WTC11 (cell line): ENCODE results near the gene SF3B4. TPM values are rescaled to one million over a fixed set of nuclear protein-coding genes. Genes with fewer than 3 reads are reported as not detected.
A peak's percentile ranks its signal among the peaks of the same experiment; 100 is the strongest.

Experiments used
- CREM ChIP-seq: sonication (generic); formaldehyde crosslinking; IDR thresholded peaks from 2 replicates; pipeline ENCODE4 v1.8.1; 2022; ENCODE audit warnings: mild to moderate bottlenecking, missing genetic modification reagents, moderate library complexity
- EMX1 ChIP-seq: fragments of 250-450 bp; sonication (Bioruptor Pico); IDR thresholded peaks from 2 replicates; pipeline ENCODE4 v1.8.0; 2021; ENCODE audit warnings: mild to moderate bottlenecking
- ESRRA ChIP-seq: sonication (generic); formaldehyde crosslinking; IDR thresholded peaks from 2 replicates; pipeline ENCODE4 v1.8.1; 2022; ENCODE audit warnings: mild to moderate bottlenecking, missing genetic modification reagents, borderline replicate concordance
- FOXJ3 ChIP-seq: sonication (generic); formaldehyde crosslinking; IDR thresholded peaks from 2 replicates; pipeline ENCODE4 v1.9.0; 2021; ENCODE audit warnings: missing genetic modification reagents, mild to moderate bottlenecking, borderline replicate concordance
- GABPB1 ChIP-seq: sonication (generic); formaldehyde crosslinking; IDR thresholded peaks from 2 replicates; pipeline ENCODE4 v1.8.1; 2023; ENCODE audit warnings: mild to moderate bottlenecking, missing genetic modification reagents
- HMGA2 ChIP-seq: fragments of 250-450 bp; sonication (Bioruptor Pico); IDR thresholded peaks from 2 replicates; pipeline ENCODE4 v1.4.0; 2021; ENCODE audit warnings: mild to moderate bottlenecking, moderate library complexity
- IRF2 ChIP-seq: sonication (generic); formaldehyde crosslinking; IDR thresholded peaks from 2 replicates; pipeline ENCODE4 v1.8.0; 2022; ENCODE audit warnings: low read depth, missing genetic modification reagents, borderline replicate concordance
- JAZF1 ChIP-seq: fragments of 250-450 bp; sonication (Bioruptor Pico); IDR thresholded peaks from 2 replicates; pipeline ENCODE4 v1.9.0; 2021; ENCODE audit warnings: moderate library complexity, mild to moderate bottlenecking, inconsistent platforms
- NR1H2 ChIP-seq: sonication (generic); formaldehyde crosslinking; IDR thresholded peaks from 2 replicates; pipeline ENCODE4 v1.9.0; 2021; ENCODE audit warnings: mild to moderate bottlenecking, moderate library complexity, missing genetic modification reagents
- NR3C1 ChIP-seq: sonication (generic); formaldehyde crosslinking; conservative IDR thresholded peaks from 2 replicates; pipeline ENCODE4 v1.8.1; 2023; ENCODE audit warnings: low read depth, mild to moderate bottlenecking, missing genetic modification reagents
- RELA ChIP-seq: sonication (generic); formaldehyde crosslinking; IDR thresholded peaks from 2 replicates; pipeline ENCODE4 v1.8.1; 2022; ENCODE audit warnings: missing genetic modification reagents, mild to moderate bottlenecking, borderline replicate concordance
- SMAD3 ChIP-seq: sonication (generic); formaldehyde crosslinking; IDR thresholded peaks from 2 replicates; pipeline ENCODE4 v1.8.0; 2022; ENCODE audit warnings: missing genetic modification reagents, mild to moderate bottlenecking, borderline replicate concordance
- SMAD4 ChIP-seq: sonication (generic); formaldehyde crosslinking; IDR thresholded peaks from 2 replicates; pipeline ENCODE4 v1.8.0; 2022; ENCODE audit warnings: mild to moderate bottlenecking, missing genetic modification reagents
- SOX15 ChIP-seq: fragments of 250-450 bp; sonication (Bioruptor Pico); IDR thresholded peaks from 2 replicates; pipeline ENCODE4 v1.9.0; 2021; ENCODE audit warnings: mild to moderate bottlenecking
- ZNF219 ChIP-seq: sonication (generic); formaldehyde crosslinking; IDR thresholded peaks from 2 replicates; pipeline ENCODE4 v1.8.0; 2023; ENCODE audit warnings: missing genetic modification reagents, mild to moderate bottlenecking, borderline replicate concordance
- ZNF232 ChIP-seq: sonication (generic); formaldehyde crosslinking; IDR thresholded peaks from 2 replicates; pipeline ENCODE4 v1.8.0; 2022; ENCODE audit warnings: mild to moderate bottlenecking, missing genetic modification reagents
- ZNF263 ChIP-seq: sonication (generic); formaldehyde crosslinking; IDR thresholded peaks from 2 replicates; pipeline ENCODE4 v1.8.1; 2022; ENCODE audit warnings: low read depth, mild to moderate bottlenecking, moderate library complexity, missing genetic modification reagents
- ZNF317 ChIP-seq: sonication (generic); formaldehyde crosslinking; IDR thresholded peaks from 2 replicates; pipeline ENCODE4 v1.8.1; 2023; ENCODE audit warnings: low read depth, mild to moderate bottlenecking, moderate library complexity, missing genetic modification reagents, borderline replicate concordance
- ZNF423 ChIP-seq: fragments of 250-450 bp; sonication (Bioruptor Pico); IDR thresholded peaks from 2 replicates; pipeline ENCODE4 v2.1.2; 2022; ENCODE audit warnings: mild to moderate bottlenecking, moderate library complexity
- total RNA-seq: library from RNA; stranded (reverse); gene quantifications from 3 replicates; pipeline ENCODE4 v1.2.3, GENCODE V29; 2021
- TF ChIP-seq, protein P1 (sequence below): sonication (generic); formaldehyde crosslinking; IDR thresholded peaks from 2 replicates; pipeline ENCODE4 v1.8.0; 2022; ENCODE audit warnings: mild to moderate bottlenecking, missing genetic modification reagents
- TF ChIP-seq, protein P2 (sequence below): fragments of 250-450 bp; sonication (Bioruptor Pico); IDR thresholded peaks from 2 replicates; pipeline ENCODE4 v1.9.0; 2021; ENCODE audit warnings: moderate library complexity, mild to moderate bottlenecking, inconsistent platforms, borderline replicate concordance
- TF ChIP-seq, protein P3 (sequence below): fragments of 250-450 bp; sonication (Bioruptor Pico); conservative IDR thresholded peaks from 2 replicates; pipeline ENCODE4 v1.9.0; 2021; ENCODE audit warnings: mild to moderate bottlenecking
- TF ChIP-seq, protein P4 (sequence below): sonication (generic); formaldehyde crosslinking; IDR thresholded peaks from 2 replicates; pipeline ENCODE4 v1.8.0; 2023; ENCODE audit warnings: mild to moderate bottlenecking, missing genetic modification reagents
- TF ChIP-seq, protein P5 (sequence below): fragments of 200-600 bp; IDR thresholded peaks from 2 replicates; pipeline ENCODE4 v1.8.0; 2022; ENCODE audit warnings: antibody characterized with exemption
- TF ChIP-seq, protein P6 (sequence below): sonication (generic); formaldehyde crosslinking; IDR thresholded peaks from 2 replicates; pipeline ENCODE4 v1.8.1; 2022; ENCODE audit warnings: missing genetic modification reagents, borderline replicate concordance
- TF ChIP-seq, protein P7 (sequence below): sonication (generic); formaldehyde crosslinking; IDR thresholded peaks from 2 replicates; pipeline ENCODE4 v1.8.0; 2022; ENCODE audit warnings: mild to moderate bottlenecking, missing genetic modification reagents
- TF ChIP-seq, protein P8 (sequence below): sonication (generic); formaldehyde crosslinking; IDR thresholded peaks from 2 replicates; pipeline ENCODE4 v1.8.0; 2022; ENCODE audit warnings: mild to moderate bottlenecking, missing genetic modification reagents

Gene SF3B4
- total RNA-seq, 1 experiment from 2014 or later: 90.1 TPM

DNA sequence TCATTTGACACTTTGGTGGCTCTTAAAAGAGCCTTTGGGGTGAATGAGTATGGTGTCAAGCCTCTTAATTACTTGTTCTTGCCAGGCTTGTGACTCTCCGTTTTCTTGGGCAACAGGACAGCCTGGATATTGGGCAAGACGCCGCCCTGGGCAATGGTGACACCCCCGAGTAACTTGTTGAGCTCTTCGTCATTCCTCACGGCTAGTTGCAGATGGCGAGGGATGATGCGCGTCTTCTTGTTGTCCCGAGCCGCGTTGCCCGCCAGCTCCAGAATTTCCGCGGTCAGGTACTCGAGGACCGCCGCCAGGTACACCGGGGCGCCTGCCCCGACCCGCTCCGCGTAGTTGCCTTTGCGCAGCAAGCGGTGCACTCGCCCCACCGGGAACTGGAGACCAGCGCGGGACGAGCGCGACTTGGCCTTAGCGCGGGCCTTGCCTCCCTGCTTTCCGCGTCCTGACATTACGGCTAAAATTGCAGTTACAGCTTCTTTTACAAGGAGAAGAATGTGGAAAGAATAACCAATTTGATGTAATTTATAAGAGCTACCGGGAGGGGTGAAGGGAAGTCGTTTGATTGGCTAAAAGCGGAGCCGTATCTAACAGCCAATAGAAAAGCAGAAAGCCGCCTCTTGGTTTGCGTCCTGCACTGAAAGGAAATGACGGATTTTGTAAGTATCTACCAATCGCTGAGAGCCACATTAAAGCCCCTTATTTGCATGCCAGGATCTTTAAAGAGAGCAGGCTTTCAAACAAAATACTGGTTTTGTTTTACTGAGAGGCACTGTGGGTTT is 40.0 kb downstream of the SF3B4 start (continued):
- TF ChIP-seq, protein P1, sequence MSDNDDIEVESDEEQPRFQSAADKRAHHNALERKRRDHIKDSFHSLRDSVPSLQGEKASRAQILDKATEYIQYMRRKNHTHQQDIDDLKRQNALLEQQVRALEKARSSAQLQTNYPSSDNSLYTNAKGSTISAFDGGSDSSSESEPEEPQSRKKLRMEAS: no peak; the same call in 1 of the 2 replicates
- no peak for TF ChIP-seq SOX15
- TF ChIP-seq, protein P2, sequence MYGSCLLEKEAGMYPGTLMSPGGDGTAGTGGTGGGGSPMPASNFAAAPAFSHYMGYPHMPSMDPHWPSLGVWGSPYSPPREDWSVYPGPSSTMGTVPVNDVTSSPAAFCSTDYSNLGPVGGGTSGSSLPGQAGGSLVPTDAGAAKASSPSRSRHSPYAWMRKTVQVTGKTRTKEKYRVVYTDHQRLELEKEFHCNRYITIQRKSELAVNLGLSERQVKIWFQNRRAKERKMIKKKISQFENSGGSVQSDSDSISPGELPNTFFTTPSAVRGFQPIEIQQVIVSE: peak; percentile 83; the same call in 1 of the 2 replicates
- no peak; the same call in 1 of the 2 replicates for TF ChIP-seq ZNF219 (CRISPR knock-in tag)
- TF ChIP-seq, protein P3, sequence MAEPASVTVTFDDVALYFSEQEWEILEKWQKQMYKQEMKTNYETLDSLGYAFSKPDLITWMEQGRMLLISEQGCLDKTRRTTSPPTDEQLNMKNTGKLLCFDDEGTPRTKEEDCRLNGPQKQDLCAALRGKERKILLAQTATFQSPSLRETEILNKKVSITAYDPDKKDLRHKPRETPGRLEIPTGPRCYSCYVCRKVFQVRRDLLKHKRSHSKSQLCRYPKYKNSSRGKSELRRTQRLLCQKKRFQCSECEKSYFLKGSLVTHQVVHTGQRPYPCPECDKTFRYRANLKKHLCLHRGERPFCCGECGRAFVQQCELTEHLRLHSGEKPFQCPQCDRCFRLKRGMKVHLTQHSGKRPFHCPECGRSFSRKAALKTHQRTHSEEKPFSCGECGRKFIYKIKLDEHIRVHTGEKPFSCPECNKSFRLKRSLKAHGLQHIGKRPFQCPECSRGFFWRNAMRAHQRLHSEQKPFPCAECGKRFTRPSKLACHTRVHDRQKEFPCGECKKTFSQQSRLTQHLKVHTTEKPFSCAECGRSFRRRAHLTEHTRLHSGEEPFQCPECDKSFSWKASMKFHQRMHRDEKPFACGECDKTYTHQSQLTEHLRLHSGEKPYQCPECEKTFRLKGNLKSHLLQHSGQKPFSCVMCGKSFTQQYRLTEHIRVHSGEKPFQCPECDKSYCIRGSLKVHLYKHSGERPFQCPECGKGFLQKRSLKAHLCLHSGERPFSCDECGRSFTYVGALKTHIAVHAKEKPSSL (CRISPR knock-in tag): peak; percentile 64
- TF ChIP-seq JAZF1 (CRISPR knock-in tag): no peak
- no peak for TF ChIP-seq ZNF423 (CRISPR knock-in tag)
- TF ChIP-seq, protein P4, sequence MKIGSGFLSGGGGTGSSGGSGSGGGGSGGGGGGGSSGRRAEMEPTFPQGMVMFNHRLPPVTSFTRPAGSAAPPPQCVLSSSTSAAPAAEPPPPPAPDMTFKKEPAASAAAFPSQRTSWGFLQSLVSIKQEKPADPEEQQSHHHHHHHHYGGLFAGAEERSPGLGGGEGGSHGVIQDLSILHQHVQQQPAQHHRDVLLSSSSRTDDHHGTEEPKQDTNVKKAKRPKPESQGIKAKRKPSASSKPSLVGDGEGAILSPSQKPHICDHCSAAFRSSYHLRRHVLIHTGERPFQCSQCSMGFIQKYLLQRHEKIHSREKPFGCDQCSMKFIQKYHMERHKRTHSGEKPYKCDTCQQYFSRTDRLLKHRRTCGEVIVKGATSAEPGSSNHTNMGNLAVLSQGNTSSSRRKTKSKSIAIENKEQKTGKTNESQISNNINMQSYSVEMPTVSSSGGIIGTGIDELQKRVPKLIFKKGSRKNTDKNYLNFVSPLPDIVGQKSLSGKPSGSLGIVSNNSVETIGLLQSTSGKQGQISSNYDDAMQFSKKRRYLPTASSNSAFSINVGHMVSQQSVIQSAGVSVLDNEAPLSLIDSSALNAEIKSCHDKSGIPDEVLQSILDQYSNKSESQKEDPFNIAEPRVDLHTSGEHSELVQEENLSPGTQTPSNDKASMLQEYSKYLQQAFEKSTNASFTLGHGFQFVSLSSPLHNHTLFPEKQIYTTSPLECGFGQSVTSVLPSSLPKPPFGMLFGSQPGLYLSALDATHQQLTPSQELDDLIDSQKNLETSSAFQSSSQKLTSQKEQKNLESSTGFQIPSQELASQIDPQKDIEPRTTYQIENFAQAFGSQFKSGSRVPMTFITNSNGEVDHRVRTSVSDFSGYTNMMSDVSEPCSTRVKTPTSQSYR: no peak
- TF ChIP-seq, protein P5, sequence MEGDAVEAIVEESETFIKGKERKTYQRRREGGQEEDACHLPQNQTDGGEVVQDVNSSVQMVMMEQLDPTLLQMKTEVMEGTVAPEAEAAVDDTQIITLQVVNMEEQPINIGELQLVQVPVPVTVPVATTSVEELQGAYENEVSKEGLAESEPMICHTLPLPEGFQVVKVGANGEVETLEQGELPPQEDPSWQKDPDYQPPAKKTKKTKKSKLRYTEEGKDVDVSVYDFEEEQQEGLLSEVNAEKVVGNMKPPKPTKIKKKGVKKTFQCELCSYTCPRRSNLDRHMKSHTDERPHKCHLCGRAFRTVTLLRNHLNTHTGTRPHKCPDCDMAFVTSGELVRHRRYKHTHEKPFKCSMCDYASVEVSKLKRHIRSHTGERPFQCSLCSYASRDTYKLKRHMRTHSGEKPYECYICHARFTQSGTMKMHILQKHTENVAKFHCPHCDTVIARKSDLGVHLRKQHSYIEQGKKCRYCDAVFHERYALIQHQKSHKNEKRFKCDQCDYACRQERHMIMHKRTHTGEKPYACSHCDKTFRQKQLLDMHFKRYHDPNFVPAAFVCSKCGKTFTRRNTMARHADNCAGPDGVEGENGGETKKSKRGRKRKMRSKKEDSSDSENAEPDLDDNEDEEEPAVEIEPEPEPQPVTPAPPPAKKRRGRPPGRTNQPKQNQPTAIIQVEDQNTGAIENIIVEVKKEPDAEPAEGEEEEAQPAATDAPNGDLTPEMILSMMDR: no peak
- TF ChIP-seq HMGA2 (CRISPR knock-in tag): no peak
- TF ChIP-seq, protein P6, sequence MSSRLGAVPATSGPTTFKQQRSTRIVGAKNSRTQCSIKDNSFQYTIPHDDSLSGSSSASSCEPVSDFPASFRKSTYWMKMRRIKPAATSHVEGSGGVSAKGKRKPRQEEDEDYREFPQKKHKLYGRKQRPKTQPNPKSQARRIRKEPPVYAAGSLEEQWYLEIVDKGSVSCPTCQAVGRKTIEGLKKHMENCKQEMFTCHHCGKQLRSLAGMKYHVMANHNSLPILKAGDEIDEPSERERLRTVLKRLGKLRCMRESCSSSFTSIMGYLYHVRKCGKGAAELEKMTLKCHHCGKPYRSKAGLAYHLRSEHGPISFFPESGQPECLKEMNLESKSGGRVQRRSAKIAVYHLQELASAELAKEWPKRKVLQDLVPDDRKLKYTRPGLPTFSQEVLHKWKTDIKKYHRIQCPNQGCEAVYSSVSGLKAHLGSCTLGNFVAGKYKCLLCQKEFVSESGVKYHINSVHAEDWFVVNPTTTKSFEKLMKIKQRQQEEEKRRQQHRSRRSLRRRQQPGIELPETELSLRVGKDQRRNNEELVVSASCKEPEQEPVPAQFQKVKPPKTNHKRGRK (CRISPR knock-in tag): no peak
- TF ChIP-seq, protein P7, sequence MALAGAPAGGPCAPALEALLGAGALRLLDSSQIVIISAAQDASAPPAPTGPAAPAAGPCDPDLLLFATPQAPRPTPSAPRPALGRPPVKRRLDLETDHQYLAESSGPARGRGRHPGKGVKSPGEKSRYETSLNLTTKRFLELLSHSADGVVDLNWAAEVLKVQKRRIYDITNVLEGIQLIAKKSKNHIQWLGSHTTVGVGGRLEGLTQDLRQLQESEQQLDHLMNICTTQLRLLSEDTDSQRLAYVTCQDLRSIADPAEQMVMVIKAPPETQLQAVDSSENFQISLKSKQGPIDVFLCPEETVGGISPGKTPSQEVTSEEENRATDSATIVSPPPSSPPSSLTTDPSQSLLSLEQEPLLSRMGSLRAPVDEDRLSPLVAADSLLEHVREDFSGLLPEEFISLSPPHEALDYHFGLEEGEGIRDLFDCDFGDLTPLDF (CRISPR knock-in tag): no peak
- TF ChIP-seq NR3C1 (CRISPR knock-in tag): no peak
- TF ChIP-seq RELA: no peak
- 0 out of 2 replicates have a peak, but pooled peaks have one; percentile 65 for TF ChIP-seq ZNF317 (CRISPR knock-in tag)
- TF ChIP-seq EMX1 (CRISPR knock-in tag): peak; percentile 89
- TF ChIP-seq ZNF263: no peak
- TF ChIP-seq NR1H2 (CRISPR knock-in tag): no peak
- 0 out of 2 replicates have a peak, but pooled peaks have one; percentile 54 for TF ChIP-seq CREM (CRISPR knock-in tag)
- peak; percentile 5; the same call in 1 of the 2 replicates for TF ChIP-seq ESRRA
- no peak for TF ChIP-seq SMAD3 (CRISPR knock-in tag)
- TF ChIP-seq IRF2 (CRISPR knock-in tag): no peak
- TF ChIP-seq GABPB1 (CRISPR knock-in tag): no peak; the same call in 1 of the 2 replicates
- no peak for TF ChIP-seq FOXJ3 (CRISPR knock-in tag)
- TF ChIP-seq ZNF232 (CRISPR knock-in tag): peak; percentile 78
- 0 out of 2 replicates have a peak, but pooled peaks have one; percentile 13 for TF ChIP-seq SMAD4
- TF ChIP-seq, protein P8, sequence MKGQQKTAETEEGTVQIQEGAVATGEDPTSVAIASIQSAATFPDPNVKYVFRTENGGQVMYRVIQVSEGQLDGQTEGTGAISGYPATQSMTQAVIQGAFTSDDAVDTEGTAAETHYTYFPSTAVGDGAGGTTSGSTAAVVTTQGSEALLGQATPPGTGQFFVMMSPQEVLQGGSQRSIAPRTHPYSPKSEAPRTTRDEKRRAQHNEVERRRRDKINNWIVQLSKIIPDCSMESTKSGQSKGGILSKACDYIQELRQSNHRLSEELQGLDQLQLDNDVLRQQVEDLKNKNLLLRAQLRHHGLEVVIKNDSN: peak; percentile 46; the same call in 1 of the 2 replicates
